Lung (tissue), 12 donors: ENCODE data around the gene THUMPD2. TPM values are rescaled to one million over a fixed set of nuclear protein-coding genes. Genes with fewer than 3 reads are reported as not detected.

ENCODE experiments used
- ATAC-seq: fragments of 200-7000 bp; cut with Tn5 transposase; one replicate; pipeline ENCODE4 v1.9.1; 2020; ENCODE audit warnings: moderate number of reproducible peaks; ENCODE audit not compliant: insufficient read depth, low FRiP score
- DNase-seq, 3 donors: peaks; one replicate each; pipeline ENCODE4 v3.0.0-alpha.2; 2013 to 2017
- H3K27ac ChIP-seq, 2 donors: one replicate each; pipeline ENCODE4 v1.5.1; 2013; ENCODE audit warnings: mild to moderate bottlenecking in 2 of 2, moderate library complexity in 2 of 2, control low read depth in 1 of 2, inconsistent platforms in 1 of 2, low read depth in 1 of 2, low read length in 1 of 2
- H3K27me3 ChIP-seq, 3 donors: one replicate each; pipeline ENCODE4 v1.5.1; 2013; ENCODE audit warnings: low read length in 2 of 3; ENCODE audit not compliant: control insufficient read depth in 3 of 3, insufficient read depth in 3 of 3
- H3K36me3 ChIP-seq, 4 donors: one replicate each; pipeline ENCODE4 v1.5.1; 2013; ENCODE audit warnings: low read length in 4 of 4, mild to moderate bottlenecking in 1 of 4, moderate library complexity in 1 of 4; ENCODE audit not compliant: control insufficient read depth in 4 of 4, insufficient read depth in 4 of 4
- H3K4me1 ChIP-seq, 5 donors: one replicate each; pipeline ENCODE4 v1.5.1; 2013; ENCODE audit warnings: low read length in 5 of 5, mild to moderate bottlenecking in 2 of 5, moderate library complexity in 1 of 5; ENCODE audit not compliant: control insufficient read depth in 5 of 5, insufficient read depth in 5 of 5
- H3K4me3 ChIP-seq: one replicate; pipeline ENCODE4 v1.5.1; 2013; ENCODE audit warnings: mild to moderate bottlenecking, control low read depth, moderate library complexity
- H3K9ac ChIP-seq, 2 donors: one replicate each; pipeline ENCODE4 v1.5.1; 2013; ENCODE audit warnings: low read length in 2 of 2, control low read depth in 1 of 2; ENCODE audit not compliant: insufficient read depth in 1 of 2
- H3K9me3 ChIP-seq, 4 donors: one replicate each; pipeline ENCODE4 v1.5.1; 2013; ENCODE audit warnings: low read length in 3 of 4, mild to moderate bottlenecking in 1 of 4, moderate library complexity in 1 of 4; ENCODE audit not compliant: control insufficient read depth in 4 of 4, insufficient read depth in 3 of 4
- CTCF ChIP-seq: IDR thresholded peaks from 2 replicates; pipeline ENCODE4 v1.5.1; 2012; ENCODE audit warnings: mild to moderate bottlenecking; ENCODE audit errors: control extremely low read depth, extremely low read depth
- WGBS, 2 donors: extraction: QIAGEN DNeasy Blood & Tissue Kit; methylation state at CpG; one replicate each; pipeline ENCODE4 v1.1.7; 2013; 5-methylcytosine and 5-hydroxymethylcytosine counted together
- polyA plus RNA-seq, 2 donors: library from polyadenylated mRNA; stranded (reverse); fragments of 200-250 nt; gene quantifications; one replicate each; pipeline ENCODE4 v1.2.1, GENCODE V29; 2013
- total RNA-seq, 2 donors: library from RNA; depleted of rRNA in 1 of 2; stranded (reverse); fragments of >200 nt in 1 of 2; gene quantifications; one replicate each; pipeline ENCODE4 v1.2.1, GENCODE V29; 2014 to 2021
- donor health status: control.
- donor health status: control.
- donor health status: Bipolar disorder and iron deficiency.
- donor health status: healthy.
- donor health status: DM: yes; HTN: yes; CAD: no.

THUMPD2 gene
- total and polyA plus RNA-seq, 4 donors, result 6.9 to 28.1 (median 11.5) TPM

GRCh38 chr2:39780825-39781600 is 2.0 kb upstream of the THUMPD2 start:
- H3K27me3 ChIP-seq, result no peaks in the 10 kb centered on the region
- H3K36me3 ChIP-seq, result peaks cover 0 to 5% (median 0%) of the 10 kb centered on the region in 4 donors
- 32 to 53% methylated on average over 14 of the region's 14 CpGs for WGBS, 2 donors
- no peak overlapping the region for H3K9ac ChIP-seq
- no peak for ATAC-seq
- no peak for DNase-seq
- H3K4me3 ChIP-seq, result no peak overlapping the region
- no peak for TF ChIP-seq CTCF
- H3K9me3 ChIP-seq, result no peaks in the 10 kb centered on the region
- peaks cover 0 to 12% (median 3%) of the 10 kb centered on the region in 5 donors for H3K4me1 ChIP-seq
- H3K27ac ChIP-seq, result no peak overlapping the region

- H3K4me3 ChIP-seq, result no peak overlapping the region
- H3K9me3 ChIP-seq, result no peaks in the 10 kb centered on the region
- peaks cover 0 to 5% (median 0%) of the 10 kb centered on the region in 4 donors for H3K36me3 ChIP-seq
- no peaks in the 10 kb centered on the region for H3K27me3 ChIP-seq
- H3K9ac ChIP-seq, result no peak overlapping the region
- no peak overlapping the region for H3K27ac ChIP-seq
- no peak for ATAC-seq
- WGBS, 2 donors, result 93 to 95% methylated on average over 6 of the region's 6 CpGs
- no peak for TF ChIP-seq CTCF
- DNase-seq, result no peak
- H3K4me1 ChIP-seq, result peaks cover under 1 to 13% (median 3%) of the 10 kb centered on the region in 5 donors
Measured at GRCh38 chr2:39779927-39780326, 869 bp upstream of the THUMPD2 start.

GRCh38 chr2:39779341-39779851 is 338 bp upstream of the THUMPD2 start:
- Histone ChIP-seq H3K9ac (peak overlapping the region in 1 of 2 donors; percentile 62), H3K4me1 (peaks cover 2 to 15% (median 5%) of the 10 kb centered on the region in 5 donors), H3K36me3 (peaks cover 0 to 5% (median 0%) of the 10 kb centered on the region in 4 donors), H3K4me3 (peak overlapping the region; percentile 69), H3K27me3 (no peaks in the 10 kb centered on the region), H3K27ac (peak overlapping the region in 1 of 2 donors; percentile 1), H3K9me3 (no peaks in the 10 kb centered on the region)
- ATAC-seq, result no peak
- 25% methylated on average over 9 of the region's 9 CpGs for WGBS, 2 donors
- TF ChIP-seq CTCF, result no peak
- peak in 2 of 3 donors; percentile 25 to 33 for DNase-seq
